ENCODE data around the gene OLFML2B. TPM values are rescaled to one million over a fixed set of nuclear protein-coding genes. Genes with fewer than 3 reads are reported as not detected.

The OLFML2B gene
- total and polyA plus RNA-seq, 8 donors = 0.19 to 12.5 (median 0.47) TPM

DNA sequence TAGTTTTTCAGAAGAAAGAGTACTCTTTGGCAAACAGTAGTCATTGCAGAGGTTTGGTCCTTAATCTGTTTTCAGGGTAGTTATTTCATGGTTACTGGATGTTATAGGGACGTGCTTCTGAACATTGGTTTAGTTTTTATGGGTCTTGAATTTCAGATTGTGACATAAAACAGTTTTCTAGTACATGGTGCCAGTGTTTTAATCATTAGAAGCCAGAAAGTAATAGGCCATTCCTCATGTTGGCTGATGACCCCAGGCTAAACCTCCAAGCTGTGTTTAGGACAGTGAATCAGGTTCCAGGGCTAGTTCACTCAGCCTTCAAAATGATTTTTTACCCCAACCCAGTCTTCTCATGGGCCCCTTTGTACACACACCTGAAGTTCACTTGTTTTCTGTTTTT, 73.3 kb downstream of the OLFML2B start:
- intact Hi-C loops (cut with DNase I) = no loop called here
- H3K4me3 ChIP-seq = no peak overlapping the region
- H3K27me3 ChIP-seq = no peaks in the 10 kb centered on the region
- no peaks in the 10 kb centered on the region for H3K4me1 ChIP-seq
- 89 to 92% methylated on average over 1 of the region's 1 CpG for WGBS, 2 donors
- DNase-seq (no peak), ATAC-seq (no peak), FAIRE-seq (no peak)
- H3K9me3 ChIP-seq = no peaks in the 10 kb centered on the region
- TF ChIP-seq, protein P1, sequence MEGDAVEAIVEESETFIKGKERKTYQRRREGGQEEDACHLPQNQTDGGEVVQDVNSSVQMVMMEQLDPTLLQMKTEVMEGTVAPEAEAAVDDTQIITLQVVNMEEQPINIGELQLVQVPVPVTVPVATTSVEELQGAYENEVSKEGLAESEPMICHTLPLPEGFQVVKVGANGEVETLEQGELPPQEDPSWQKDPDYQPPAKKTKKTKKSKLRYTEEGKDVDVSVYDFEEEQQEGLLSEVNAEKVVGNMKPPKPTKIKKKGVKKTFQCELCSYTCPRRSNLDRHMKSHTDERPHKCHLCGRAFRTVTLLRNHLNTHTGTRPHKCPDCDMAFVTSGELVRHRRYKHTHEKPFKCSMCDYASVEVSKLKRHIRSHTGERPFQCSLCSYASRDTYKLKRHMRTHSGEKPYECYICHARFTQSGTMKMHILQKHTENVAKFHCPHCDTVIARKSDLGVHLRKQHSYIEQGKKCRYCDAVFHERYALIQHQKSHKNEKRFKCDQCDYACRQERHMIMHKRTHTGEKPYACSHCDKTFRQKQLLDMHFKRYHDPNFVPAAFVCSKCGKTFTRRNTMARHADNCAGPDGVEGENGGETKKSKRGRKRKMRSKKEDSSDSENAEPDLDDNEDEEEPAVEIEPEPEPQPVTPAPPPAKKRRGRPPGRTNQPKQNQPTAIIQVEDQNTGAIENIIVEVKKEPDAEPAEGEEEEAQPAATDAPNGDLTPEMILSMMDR (IDR thresholded peaks at IDR 0.05) = no peak
- H3K27ac ChIP-seq = no peak overlapping the region
- H3K36me3 ChIP-seq = no peaks in the 10 kb centered on the region

- no peak for FAIRE-seq
- WGBS, 2 donors = 81 to 96% methylated on average over 2 of the region's 2 CpGs
- Histone ChIP-seq H3K4me1 (no peaks in the 10 kb centered on the region), H3K36me3 (peaks cover 0 to 4% (median 0%) of the 10 kb centered on the region in 3 donors), H3K9me3 (no peaks in the 10 kb centered on the region), H3K4me3 (no peak overlapping the region), H3K27ac (no peak overlapping the region), H3K27me3 (no peaks in the 10 kb centered on the region)
- TF ChIP-seq, protein P1 (IDR thresholded peaks at IDR 0.05) = no peak
- no peak for DNase-seq
- intact Hi-C loops (cut with DNase I) = no loop called here
- no peak for ATAC-seq
Observed at GRCh38 chr1:161949548-161949947, 74.1 kb downstream of the OLFML2B start.

DNA sequence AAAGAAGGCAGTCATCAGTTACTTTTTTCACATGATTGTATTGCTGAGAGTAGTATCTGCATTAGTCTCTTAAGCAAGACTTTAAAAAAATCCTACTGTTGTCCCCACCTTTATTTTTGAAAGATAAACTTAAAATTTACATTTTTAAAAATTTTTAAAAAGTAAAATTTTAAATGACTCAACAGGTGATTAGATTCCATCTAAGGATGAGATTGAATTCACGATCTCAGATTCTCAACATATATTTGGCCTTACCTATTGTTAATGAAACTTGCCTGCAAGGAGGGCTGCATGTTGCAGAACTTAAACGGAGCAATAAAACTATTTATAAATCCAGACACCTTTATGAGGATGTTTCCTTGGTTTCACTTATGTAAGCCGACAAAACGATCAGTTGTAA, 75.2 kb downstream of the OLFML2B start:
- ATAC-seq (no peak), DNase-seq (no peak), FAIRE-seq (no peak)
- Histone ChIP-seq H3K4me1 (no peaks in the 10 kb centered on the region), H3K9me3 (no peaks in the 10 kb centered on the region), H3K27ac (no peak overlapping the region), H3K36me3 (peaks cover 0 to 12% (median 0%) of the 10 kb centered on the region in 3 donors), H3K27me3 (no peaks in the 10 kb centered on the region), H3K4me3 (no peak overlapping the region)
- intact Hi-C loops (cut with DNase I) = no loop called here
- 75 to 88% methylated on average over 4 of the region's 4 CpGs for WGBS, 2 donors
- TF ChIP-seq, protein P1 (IDR thresholded peaks at IDR 0.05) = no peak

- intact Hi-C loops (cut with DNase I) = no loop called here
- Histone ChIP-seq H3K27me3 (no peaks in the 10 kb centered on the region), H3K4me3 (no peak overlapping the region), H3K36me3 (peaks cover 0 to 24% (median 0%) of the 10 kb centered on the region in 3 donors), H3K27ac (no peak overlapping the region), H3K4me1 (no peaks in the 10 kb centered on the region), H3K9me3 (no peaks in the 10 kb centered on the region)
- FAIRE-seq (no peak), ATAC-seq (no peak), DNase-seq (no peak)
- TF ChIP-seq, protein P1 (IDR thresholded peaks at IDR 0.05) = no peak
- WGBS, 2 donors = 91 to 93% methylated on average over 5 of the region's 5 CpGs
Observed at GRCh38 chr1:161946071-161946987, 77.3 kb downstream of the OLFML2B start.
